Stimulated activated CD8-positive, alpha-beta memory T cell treated with anti-CD3 and anti-CD28 coated beads, Interleukin-4, amount 100 ng/mL, for 48 hours (primary cell): Measurements from ENCODE around the gene MLH1.
A peak's percentile ranks its signal among the peaks of the same experiment; 100 is the strongest.
"Not testable (repeated sequence)": the region's sequence is repeated elsewhere in the genome, so short reads cannot be mapped to it uniquely, and the experiment has no call there.

ENCODE experiments used
- DNase-seq: peaks from one replicate; pipeline ENCODE4 v3.0.0-alpha.2; 2020

The MLH1 gene

GRCh38 chr3:37040231-37040630, 46.9 kb downstream of the MLH1 start:
- DNase-seq = no peak

DNA sequence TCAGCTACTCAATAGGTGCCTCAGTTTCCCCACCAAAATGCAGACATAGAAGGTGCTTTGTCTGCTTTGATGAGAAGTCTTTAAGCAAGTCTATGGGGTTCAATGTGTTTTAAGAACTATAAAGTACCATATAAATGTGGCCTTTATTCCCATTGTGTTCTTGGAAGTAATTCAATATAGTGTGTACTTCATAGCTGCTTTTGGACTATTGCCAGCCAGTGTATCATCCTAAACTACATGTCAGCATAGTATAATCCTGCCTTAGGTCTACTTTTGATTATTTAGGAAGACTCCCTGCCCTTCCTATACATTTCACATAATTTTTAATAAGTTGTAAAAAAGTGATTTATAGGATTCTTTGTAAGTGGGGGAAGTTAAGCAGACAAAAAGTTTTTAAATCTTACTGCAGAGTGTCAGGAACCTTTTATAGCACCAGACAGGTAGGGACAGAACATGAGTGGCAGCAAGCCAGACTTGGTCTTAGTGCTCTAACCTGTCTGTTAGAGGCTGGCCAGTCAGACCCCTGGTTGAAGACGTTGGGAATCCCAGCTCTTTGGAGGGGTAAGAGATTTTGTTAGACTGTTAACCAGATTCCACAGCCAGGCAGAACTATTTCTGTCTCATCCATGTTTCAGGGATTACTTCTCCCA, 48.4 kb downstream of the MLH1 start:
- DNase-seq = no peak

DNA sequence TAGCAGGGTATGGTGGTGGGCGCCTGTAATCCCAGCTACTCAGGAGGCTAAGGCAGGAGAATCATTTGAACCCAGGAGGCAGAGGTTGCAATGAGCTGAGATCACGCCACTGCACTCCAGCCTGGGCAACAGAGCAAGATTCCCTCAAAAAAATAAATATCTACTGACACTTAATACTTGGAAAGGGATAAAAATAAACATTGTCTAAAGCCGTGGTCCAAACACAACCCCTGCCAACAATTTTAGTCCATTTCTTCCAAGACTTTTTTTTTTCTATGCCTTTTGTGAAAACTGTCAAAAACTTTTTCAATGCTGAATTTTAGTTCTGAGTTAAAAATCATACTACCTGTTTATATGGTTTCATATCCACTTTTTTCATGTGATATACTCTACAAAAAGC, 49.4 kb downstream of the MLH1 start:
- DNase-seq = not testable (repeated sequence)

DNA sequence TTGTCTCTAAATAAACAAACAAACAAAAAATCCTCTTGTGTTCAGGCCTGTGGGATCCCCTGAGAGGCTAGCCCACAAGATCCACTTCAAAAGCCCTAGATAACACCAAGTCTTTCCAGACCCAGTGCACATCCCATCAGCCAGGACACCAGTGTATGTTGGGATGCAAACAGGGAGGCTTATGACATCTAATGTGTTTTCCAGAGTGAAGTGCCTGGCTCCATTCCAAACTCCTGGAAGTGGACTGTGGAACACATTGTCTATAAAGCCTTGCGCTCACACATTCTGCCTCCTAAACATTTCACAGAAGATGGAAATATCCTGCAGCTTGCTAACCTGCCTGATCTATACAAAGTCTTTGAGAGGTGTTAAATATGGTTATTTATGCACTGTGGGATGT, 57.0 kb downstream of the MLH1 start:
- no peak for DNase-seq

GRCh38 chr3:37052860-37053259, 59.5 kb downstream of the MLH1 start:
- DNase-seq = no peak

DNA sequence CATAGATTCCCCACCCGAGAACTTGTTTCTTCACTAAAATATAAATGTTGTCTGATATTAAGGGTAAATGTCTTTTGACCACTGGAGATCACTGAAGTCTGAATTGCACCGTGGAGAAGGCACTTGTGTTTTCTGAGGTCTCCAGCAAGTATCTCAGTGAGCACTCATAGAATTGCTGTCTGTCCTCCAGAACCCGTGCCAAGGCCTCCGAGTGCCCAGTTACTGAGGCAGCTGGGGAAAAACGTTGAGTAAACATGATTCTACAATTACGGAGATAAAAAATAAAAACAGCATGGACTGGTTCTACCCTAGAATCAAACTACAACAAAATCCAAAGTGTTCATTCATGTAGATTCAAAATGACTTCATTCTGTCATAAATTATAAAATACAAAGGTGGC, 60.0 kb downstream of the MLH1 start:
- DNase-seq = no peak

- no peak for DNase-seq
These were observed 60.4 kb downstream of the MLH1 start for GRCh38 chr3:37053753-37054152.

DNA sequence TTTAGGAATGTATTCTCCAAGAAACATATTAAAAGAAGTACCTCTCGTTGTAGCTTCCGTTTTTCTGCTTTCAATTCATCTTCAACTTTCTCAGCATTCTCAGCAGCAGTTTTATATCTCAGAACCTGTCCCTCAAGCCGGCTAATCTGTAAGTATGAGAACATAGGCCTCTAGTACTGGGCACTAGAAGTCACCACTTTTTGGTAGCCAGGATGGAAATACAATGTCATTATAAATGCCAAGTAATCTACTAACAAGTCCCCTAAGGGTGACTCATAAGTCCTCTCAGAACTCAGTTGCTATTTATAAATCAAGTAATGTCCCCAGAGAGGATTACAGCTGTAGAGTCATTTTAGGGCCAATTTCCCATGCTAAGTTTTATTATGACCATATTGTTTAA, 61.1 kb downstream of the MLH1 start:
- DNase-seq = no peak

DNA sequence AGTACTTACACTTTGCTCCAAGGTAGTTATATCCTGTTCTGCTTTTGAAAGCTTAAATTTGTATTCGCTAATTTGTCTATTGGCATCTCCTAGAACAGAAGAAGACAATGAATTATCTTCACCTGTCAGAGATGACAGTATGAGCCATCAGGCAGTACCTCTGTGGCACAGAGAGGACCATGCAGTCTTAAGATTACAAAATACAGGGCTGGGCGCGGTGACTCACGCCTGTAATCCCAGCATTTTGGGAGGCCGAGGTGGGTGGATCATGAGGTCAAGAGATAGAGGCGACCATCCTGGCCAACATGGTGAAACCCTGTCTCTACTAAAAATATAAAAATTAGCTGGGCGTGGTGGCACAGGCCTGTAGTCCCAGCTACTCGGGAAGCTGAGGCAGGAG, 61.8 kb downstream of the MLH1 start:
- DNase-seq = not testable (repeated sequence)

DNA sequence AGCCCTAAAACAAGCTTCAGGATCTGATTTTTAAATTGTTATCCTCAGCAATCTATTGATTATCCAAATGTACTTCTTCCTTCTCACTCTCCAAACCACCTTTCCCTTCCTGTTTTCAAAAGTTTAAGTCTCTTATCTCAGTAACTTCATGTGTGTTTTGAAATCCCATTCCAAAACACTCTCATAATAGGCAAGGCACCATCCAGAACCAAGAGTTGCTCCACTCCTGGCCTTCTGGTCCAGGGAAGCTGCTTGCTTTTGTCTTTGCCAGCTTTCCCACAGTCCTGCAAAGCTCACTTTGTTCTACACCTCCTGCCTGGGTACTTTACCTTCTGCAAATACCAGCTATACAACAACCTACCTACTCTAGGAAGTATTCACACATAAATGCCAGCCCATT, 63.5 kb downstream of the MLH1 start:
- DNase-seq = no peak

DNA sequence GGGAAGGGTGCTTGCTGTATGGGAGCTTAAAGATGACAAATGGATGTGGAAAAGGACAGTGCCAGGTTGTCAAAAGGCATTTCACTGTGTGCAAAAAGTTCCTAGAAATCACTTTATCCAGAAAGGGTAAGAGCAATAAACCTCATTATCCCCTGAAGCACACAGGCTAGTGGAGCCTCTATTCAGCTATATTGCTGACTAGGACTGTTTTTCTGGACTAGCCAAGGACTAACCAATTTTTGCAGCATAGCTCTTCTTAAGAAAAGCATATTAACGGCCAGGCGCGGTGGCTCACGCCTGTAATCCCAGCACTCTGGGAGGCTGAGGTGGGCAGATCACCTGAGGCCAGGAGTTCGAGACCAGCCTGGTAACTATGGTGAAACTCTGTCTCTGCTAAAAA, 64.8 kb downstream of the MLH1 start:
- no peak for DNase-seq

DNA sequence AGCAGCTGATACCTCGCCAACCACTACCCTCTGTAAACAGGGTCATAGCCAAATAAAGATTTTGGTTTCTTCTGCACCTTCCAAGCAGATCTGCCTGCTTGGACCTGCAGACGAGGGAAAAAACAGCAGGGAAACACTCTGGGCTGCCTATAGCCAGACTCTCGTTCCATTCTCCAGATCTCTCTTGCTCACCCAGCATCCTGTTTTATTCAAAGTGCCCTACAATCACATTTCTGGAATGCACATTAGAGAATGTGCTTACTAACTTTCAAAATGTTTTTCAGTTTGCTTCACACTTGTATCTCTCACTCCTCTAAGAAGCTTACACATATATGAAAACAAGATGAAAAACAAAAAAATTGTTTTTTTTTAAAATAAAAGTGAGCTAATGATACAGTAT, 71.4 kb downstream of the MLH1 start:
- no peak for DNase-seq

GRCh38 chr3:37067577-37067976, 74.3 kb downstream of the MLH1 start:
- DNase-seq = no peak

- no peak for DNase-seq
These were observed 74.7 kb downstream of the MLH1 start for GRCh38 chr3:37068031-37068430.

DNA sequence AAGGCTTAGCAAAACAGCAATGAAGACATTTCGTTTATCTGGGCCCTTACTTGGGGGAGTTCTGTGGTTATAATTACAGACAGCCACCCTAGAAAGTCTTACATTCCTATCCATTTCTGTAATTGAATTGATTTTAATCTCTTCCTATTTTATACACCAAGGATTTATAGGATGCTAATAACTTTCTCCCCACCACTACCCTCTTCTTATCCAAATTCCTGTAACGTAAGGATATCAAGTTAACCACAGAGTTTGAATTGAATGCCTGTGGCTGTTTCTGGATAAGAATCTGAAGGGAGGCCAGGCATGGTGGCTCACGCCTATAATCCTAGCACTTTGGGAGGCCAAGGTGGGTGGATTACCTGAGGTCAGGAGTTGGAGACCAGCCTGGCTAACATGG, 78.6 kb downstream of the MLH1 start:
- no peak for DNase-seq

GRCh38 chr3:37072892-37073291, 79.6 kb downstream of the MLH1 start:
- peak; percentile 35 for DNase-seq

GRCh38 chr3:37074178-37074577, 80.9 kb downstream of the MLH1 start:
- DNase-seq = no peak

DNA sequence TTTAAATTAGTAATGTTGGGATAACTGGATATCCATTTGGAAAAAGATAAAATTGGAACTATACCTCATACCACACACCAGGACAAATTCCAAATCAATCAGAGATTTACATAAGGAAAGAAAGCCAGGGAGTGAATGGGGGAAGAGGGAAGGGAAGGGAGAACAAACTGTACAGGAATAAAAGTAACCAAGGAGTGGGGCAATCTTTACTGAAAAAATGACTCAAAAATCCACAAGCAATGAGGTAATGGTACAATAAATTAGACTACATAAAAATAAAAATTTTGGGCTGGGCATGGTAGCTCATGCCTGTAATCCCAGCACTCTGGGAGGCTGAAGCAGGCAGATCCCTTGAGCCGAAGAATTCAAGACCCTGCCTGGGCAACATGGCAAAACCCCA, 82.6 kb downstream of the MLH1 start:
- no peak for DNase-seq

DNA sequence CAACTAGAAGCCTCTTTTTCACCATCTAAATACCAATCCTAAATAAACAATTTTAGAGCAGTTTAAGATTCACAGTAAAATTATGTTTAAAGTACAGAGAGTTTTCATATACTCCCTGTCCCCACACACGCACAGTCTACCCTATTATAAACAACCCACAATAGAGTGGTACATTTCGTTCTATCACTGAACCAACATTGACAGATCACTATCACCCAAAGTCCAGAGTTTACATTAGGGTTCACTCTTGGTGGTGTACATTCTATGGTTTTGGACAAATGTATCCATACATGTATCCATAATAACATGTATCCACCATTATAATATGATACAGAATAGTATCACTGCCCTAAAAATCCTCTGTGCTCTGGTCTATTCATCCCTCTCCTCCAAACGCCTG, 89.0 kb downstream of the MLH1 start:
- no peak for DNase-seq

DNA sequence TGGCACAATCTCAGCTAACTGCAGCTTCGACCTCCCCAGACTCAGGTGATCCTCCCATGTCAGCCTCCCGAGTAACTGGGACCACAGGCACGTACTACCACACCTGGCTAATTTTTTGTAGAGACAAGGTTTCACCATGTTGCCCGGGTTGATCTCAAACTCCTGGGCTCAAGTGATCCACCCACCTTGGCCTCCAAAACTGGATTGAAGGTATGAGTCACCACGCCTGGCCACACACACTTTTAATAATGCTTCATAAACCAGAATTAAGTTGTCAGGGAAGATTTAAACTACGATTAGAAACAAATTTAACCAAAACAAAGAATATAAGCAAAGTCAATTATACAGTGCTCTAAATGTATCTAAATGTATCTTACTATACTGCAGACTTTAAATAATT, 93.6 kb downstream of the MLH1 start:
- no peak for DNase-seq

- no peak for DNase-seq
These were observed 94.6 kb downstream of the MLH1 start for GRCh38 chr3:37087870-37088269.

DNA sequence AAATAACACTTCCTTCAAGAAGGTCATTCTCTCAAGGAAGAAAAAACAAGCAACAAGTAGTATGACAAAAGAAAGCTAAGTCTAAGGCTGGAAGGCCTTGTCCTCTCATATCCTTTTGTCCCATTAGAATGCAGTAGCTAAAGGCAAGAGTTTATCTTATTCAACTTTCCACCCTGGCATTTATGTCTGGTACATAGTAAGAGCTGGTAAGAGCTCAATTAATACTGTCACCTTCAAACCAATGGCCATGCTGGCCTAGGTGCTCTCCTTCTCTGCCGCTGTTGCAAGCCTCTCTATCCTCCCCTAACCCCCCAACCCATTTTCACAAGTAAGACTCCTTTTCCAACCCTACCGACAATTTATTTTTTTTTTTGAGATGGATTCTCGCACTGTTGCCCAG, 99.2 kb downstream of the MLH1 start:
- no peak for DNase-seq

DNA sequence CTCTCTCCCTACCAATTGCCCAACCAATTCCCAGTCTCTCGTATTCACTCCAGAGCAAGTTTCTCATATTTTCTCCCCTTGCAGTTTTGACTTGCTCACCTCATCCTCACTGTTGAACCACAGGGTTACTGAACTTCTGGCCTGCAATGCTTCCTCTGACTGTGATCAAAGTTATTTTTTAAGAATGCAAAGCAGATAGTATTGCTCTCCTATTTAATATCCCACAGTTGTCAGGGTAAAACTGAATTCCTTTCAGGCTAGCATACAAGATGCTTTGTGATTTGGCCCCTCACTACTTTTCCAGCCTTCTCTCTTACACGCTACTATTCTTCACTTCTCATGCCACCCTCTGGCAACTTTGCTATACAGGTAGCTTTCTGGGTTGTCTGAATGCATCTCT, 100.2 kb downstream of the MLH1 start:
- DNase-seq = no peak

GRCh38 chr3:37094636-37095035, 101.3 kb downstream of the MLH1 start:
- DNase-seq = no peak

- no peak for DNase-seq
These were observed 103.0 kb downstream of the MLH1 start for GRCh38 chr3:37096288-37096687.

GRCh38 chr3:37096975-37097374, 103.7 kb downstream of the MLH1 start:
- no peak for DNase-seq
